Measurements from ENCODE around the gene OGDHL.
"Not testable (repeated sequence)": the region's sequence is repeated elsewhere in the genome, so short reads cannot be mapped to it uniquely, and the experiment has no call there.

The OGDHL gene

GRCh38 chr10:49756031-49756430, 6.1 kb downstream of the OGDHL start:
- no peak for DNase-seq (ENCODE audit: low read depth in 2 of 2)

GRCh38 chr10:49754951-49755350, 7.2 kb downstream of the OGDHL start:
- DNase-seq (ENCODE audit: low read depth in 2 of 2): not testable (repeated sequence)

GRCh38 chr10:49752584-49752983, 9.5 kb downstream of the OGDHL start:
- DNase-seq (ENCODE audit: low read depth in 2 of 2): no peak

- no peak for DNase-seq (ENCODE audit: low read depth in 2 of 2)
Measured at GRCh38 chr10:49751636-49752510, 10.2 kb downstream of the OGDHL start.

GRCh38 chr10:49751216-49751615, 10.9 kb downstream of the OGDHL start:
- no peak for DNase-seq (ENCODE audit: low read depth in 2 of 2)

GRCh38 chr10:49750546-49750945, 11.6 kb downstream of the OGDHL start:
- no peak for DNase-seq (ENCODE audit: low read depth in 2 of 2)

GRCh38 chr10:49749556-49750491, 12.3 kb downstream of the OGDHL start:
- no peak for DNase-seq (ENCODE audit: low read depth in 2 of 2)

GRCh38 chr10:49749144-49749543, 13.0 kb downstream of the OGDHL start:
- no peak for DNase-seq (ENCODE audit: low read depth in 2 of 2)

- no peak for DNase-seq (ENCODE audit: low read depth in 2 of 2)
Measured at GRCh38 chr10:49748006-49748405, 14.1 kb downstream of the OGDHL start.

GRCh38 chr10:49747303-49747646, 14.8 kb downstream of the OGDHL start:
- DNase-seq (ENCODE audit: low read depth in 2 of 2): no peak

GRCh38 chr10:49746626-49747302, 15.4 kb downstream of the OGDHL start:
- DNase-seq (ENCODE audit: low read depth in 2 of 2): no peak

GRCh38 chr10:49745756-49746155, 16.4 kb downstream of the OGDHL start:
- DNase-seq (ENCODE audit: low read depth in 2 of 2): no peak

GRCh38 chr10:49744924-49745605, 17.1 kb downstream of the OGDHL start:
- DNase-seq (ENCODE audit: low read depth in 2 of 2): no peak

GRCh38 chr10:49744091-49744685, 17.9 kb downstream of the OGDHL start:
- DNase-seq (ENCODE audit: low read depth in 2 of 2): no peak

- no peak for DNase-seq (ENCODE audit: low read depth in 2 of 2)
Measured at GRCh38 chr10:49743464-49744075, 18.6 kb downstream of the OGDHL start.

- DNase-seq (ENCODE audit: low read depth in 2 of 2): no peak
Measured at GRCh38 chr10:49742683-49743463, 19.2 kb downstream of the OGDHL start.

GRCh38 chr10:49741108-49741995, 20.8 kb downstream of the OGDHL start:
- DNase-seq (ENCODE audit: low read depth in 2 of 2): no peak

GRCh38 chr10:49740346-49741107, 21.6 kb downstream of the OGDHL start:
- DNase-seq (ENCODE audit: low read depth in 2 of 2): no peak

Data from stimulated activated CD4-positive, alpha-beta T cell treated with anti-CD3 and anti-CD28 coated beads, Interleukin-4, amount 100 ng/mL, for 48 hours (primary cell).